ENCODE measurements around the gene MSH3. TPM values are rescaled to one million over a fixed set of nuclear protein-coding genes. Genes with fewer than 3 reads are reported as not detected.

The MSH3 gene
- total and polyA plus RNA-seq, 8 donors, result 2.3 to 25.5 (median 9.9) TPM

GRCh38 chr5:80798633-80799032 lies 144.2 kb downstream of the MSH3 start:
- Histone ChIP-seq H3K9me3 (no peaks in the 10 kb centered on the region), H3K4me1 (peaks cover 0 to 9% (median 0%) of the 10 kb centered on the region in 4 donors), H3K4me3 (no peak overlapping the region), H3K27me3 (no peaks in the 10 kb centered on the region), H3K36me3 (peaks cover 5 to 60% (median 44%) of the 10 kb centered on the region in 4 donors), H3K27ac (no peak overlapping the region)
- TF ChIP-seq CTCF (IDR thresholded peaks at IDR 0.05), result no peak
- TF ChIP-seq POLR2AphosphoS5 (IDR thresholded peaks at IDR 0.05), result no peak
- TF ChIP-seq EP300 (IDR thresholded peaks at IDR 0.05), result no peak
- no peak for TF ChIP-seq POLR2A (IDR thresholded peaks at IDR 0.05)
- intact Hi-C loops (cut with DNase I; ENCODE audit: low total_unique reads), result no loop called here
- no peak for DNase-seq

GRCh38 chr5:80799041-80799440 lies 144.6 kb downstream of the MSH3 start:
- Histone ChIP-seq H3K27ac (no peak overlapping the region), H3K27me3 (no peaks in the 10 kb centered on the region), H3K4me1 (peaks cover 0 to 9% (median 0%) of the 10 kb centered on the region in 4 donors), H3K36me3 (peaks cover 3 to 56% (median 40%) of the 10 kb centered on the region in 4 donors), H3K9me3 (no peaks in the 10 kb centered on the region), H3K4me3 (no peak overlapping the region)
- TF ChIP-seq EP300 (IDR thresholded peaks at IDR 0.05) (no peak), CTCF (IDR thresholded peaks at IDR 0.05) (no peak), POLR2A (IDR thresholded peaks at IDR 0.05) (no peak), POLR2AphosphoS5 (IDR thresholded peaks at IDR 0.05) (no peak)
- DNase-seq, result no peak
- 72 to 78% (median 75%) methylated on average over 4 of the region's 4 CpGs for WGBS, 5 donors
- intact Hi-C loops (cut with DNase I; ENCODE audit: low total_unique reads), result no loop called here

GRCh38 chr5:80799573-80799972 lies 145.1 kb downstream of the MSH3 start:
- intact Hi-C loops (cut with DNase I; ENCODE audit: low total_unique reads), result no loop called here
- TF ChIP-seq POLR2AphosphoS5 (IDR thresholded peaks at IDR 0.05), result no peak
- TF ChIP-seq POLR2A (IDR thresholded peaks at IDR 0.05), result no peak
- no peak for TF ChIP-seq EP300 (IDR thresholded peaks at IDR 0.05)
- no peak for TF ChIP-seq CTCF (IDR thresholded peaks at IDR 0.05)
- Histone ChIP-seq H3K27me3 (no peaks in the 10 kb centered on the region), H3K36me3 (peaks cover 0 to 51% (median 37%) of the 10 kb centered on the region in 4 donors), H3K4me1 (peaks cover 0 to 9% (median 0%) of the 10 kb centered on the region in 4 donors), H3K9me3 (no peaks in the 10 kb centered on the region), H3K27ac (no peak overlapping the region), H3K4me3 (no peak overlapping the region)
- WGBS, 5 donors, result 94 to 98% (median 97%) methylated on average over 2 of the region's 2 CpGs
- DNase-seq, result no peak

GRCh38 chr5:80804332-80804731 lies 149.9 kb downstream of the MSH3 start:
- Histone ChIP-seq H3K27ac (no peak overlapping the region), H3K4me3 (no peak overlapping the region), H3K27me3 (no peaks in the 10 kb centered on the region), H3K36me3 (peaks cover 0 to 45% (median 34%) of the 10 kb centered on the region in 4 donors), H3K9me3 (no peaks in the 10 kb centered on the region), H3K4me1 (no peaks in the 10 kb centered on the region)
- TF ChIP-seq POLR2AphosphoS5 (IDR thresholded peaks at IDR 0.05) (no peak), CTCF (IDR thresholded peaks at IDR 0.05) (no peak), EP300 (IDR thresholded peaks at IDR 0.05) (no peak), POLR2A (IDR thresholded peaks at IDR 0.05) (no peak)
- DNase-seq, result no peak
- intact Hi-C loops (cut with DNase I; ENCODE audit: low total_unique reads), result no loop called here
- 84 to 100% (median 95%) methylated on average over 1 of the region's 1 CpG for WGBS, 5 donors

All from stomach (tissue), 9 donors.